ENCODE results near the gene SPOCK1. TPM values are rescaled to one million over a fixed set of nuclear protein-coding genes. Genes with fewer than 3 reads are reported as not detected.

Gene SPOCK1
- total RNA-seq (2011; cell fraction: chromatin; rRNA removed; ENCODE audit: low replicate concordance) = not detected in 2 replicates
- not detected in 2 replicates for total RNA-seq (2011; cell fraction: nucleolus; rRNA removed)
- not detected in 2 replicates for total RNA-seq (2011; cell fraction: nucleoplasm; rRNA removed)
- not detected in 2 replicates for total RNA-seq (2014; rRNA removed)
- total RNA-seq (2014; rRNA removed; fragmentation: Illumina TruSeq; extraction: Trizol) = not detected in 2 replicates
- total RNA-seq (2015; rRNA removed; fragmentation: Illumina TruSeq; extraction: Trizol) = 0.04 TPM in 1 of 2 replicates, not detected in the other
- total RNA-seq (2021) = 0.35 TPM in 1 of 2 replicates, not detected in the other
- polyA plus RNA-seq (2011; rRNA removed) = not detected in 2 replicates
- 0.03 and 0.10 TPM in 2 replicates for polyA plus RNA-seq (2011; cell fraction: cytosol; rRNA removed)
- polyA plus RNA-seq (2011; cell fraction: nucleus; rRNA removed) = not detected in 2 replicates
- 0.14 TPM in 1 of 2 replicates, not detected in the other for polyA plus RNA-seq (2012)
- not detected in 2 replicates for polyA plus RNA-seq (2014; fragmentation: Illumina TruSeq; extraction: Trizol)
- under 1 TPM in 1 of 2 experiments, not detected in 1; 0.01 TPM for polyA plus RNA-seq (2014; fragmentation: Nextera tagmentation; extraction: Ambion mirVana)
- polyA plus RNA-seq (2014; rRNA removed) = not detected in 2 replicates
- polyA minus RNA-seq (2011; rRNA and poly(A)+ RNA removed) = not detected in 2 replicates
- not detected in 2 replicates for polyA minus RNA-seq (2011; cell fraction: cytosol; rRNA and poly(A)+ RNA removed)
- polyA minus RNA-seq (2011; cell fraction: nucleus; rRNA and poly(A)+ RNA removed) = not detected in 2 replicates
- Bru-seq, nascent RNA = percentile 3 among the genes with signal in this experiment
- BruChase-seq, experiment 1, labeled RNA remaining after a 2-hour chase = percentile 3 among the genes with signal in this experiment
- BruChase-seq, experiment 2, labeled RNA remaining after a 6-hour chase = percentile 1 among the genes with signal in this experiment
- long read RNA-seq, experiment 1 = 0 reads
- long read RNA-seq, experiment 2 = 0 reads
- long read RNA-seq, experiment 3 = 0 reads

GRCh38 chr5:137498736-137499505 lies at the start of gene SPOCK1:
Gene SPOCK1 (minus strand): TSS chr5:137499326.
- intact Hi-C loops (cut with micrococcal nuclease) (loop anchor here (1.0 kb wide), 2 partner anchors 155 to 179 kb away; no protein-coding TSS in a partner anchor), in situ Hi-C loops (cut with MboI) (no loop called here)
- ChIA-PET POLR2A (no interaction called here), CTCF (ENCODE audit: low intra/inter-chr PET ratio) (interaction anchor here (0.6 to 1.2 kb wide), 8 partner anchors 146 to 697 kb away, joined by 3 to 7 read pairs (median 4); no protein-coding TSS in a partner anchor)
- H3K27me3 ChIP-seq (ENCODE audit: control insufficient read depth in 2 of 2, insufficient read depth in 2 of 2, low read length in 2 of 2) = peaks cover 0 to 3% of the 10 kb centered on the region in 2 experiments; a peak in 1 of 5 replicates
- DNase-seq (ENCODE audit: extremely low read depth in 1 of 4, low spot score in 3 of 4) = peak; percentile 67 to 92 (median 88)
- H3K4me1 ChIP-seq (replicated peaks in 1 of 2; ENCODE audit: control insufficient read depth in 2 of 2, insufficient read depth in 2 of 2, low read length in 2 of 2) = peaks cover 0 to 6% of the 10 kb centered on the region in 2 experiments; a peak in 1 of 5 replicates
- no peaks in the 10 kb centered on the region for H3K36me3 ChIP-seq (ENCODE audit: control insufficient read depth, insufficient read depth, low read length)
- H3K9me1 ChIP-seq (ENCODE audit: control insufficient read depth, insufficient read depth, low read length) = no peaks in the 10 kb centered on the region
- H3K4me3 ChIP-seq = no peak within 1 kb of the TSS
- H3K9me3 ChIP-seq (replicated peaks; ENCODE audit: control insufficient read depth, insufficient read depth, low read depth, low read length) = no peaks in the 10 kb centered on the region
- no TSS peak for BruUV-seq (replicated peaks)
- WGBS (ENCODE audit: insufficient coverage, low coverage, missing lambda C conversion rate) = 16% methylated on average over 44 of the region's 78 CpGs
- no peaks in the 10 kb centered on the region for H3K79me2 ChIP-seq (ENCODE audit: control insufficient read depth, insufficient read depth, low read length)
- H3K4me2 ChIP-seq (ENCODE audit: insufficient read depth, low read length) = no peak within 1 kb of the TSS
- ATAC-seq = peak; percentile 100
- no peak for FAIRE-seq
- no peak within 1 kb of the TSS for H2AFZ ChIP-seq (ENCODE audit: low read depth, low read length)
- H4K20me1 ChIP-seq (replicated peaks; ENCODE audit: control insufficient read depth, insufficient read depth, low read length) = no peaks in the 10 kb centered on the region; the same call in 1 of the 2 replicates
- H3K27ac ChIP-seq (ENCODE audit: extremely low read depth, low read depth, low read length) = no peak within 1 kb of the TSS
- no peak within 1 kb of the TSS; a peak in 1 of 4 replicates for H3K9ac ChIP-seq (ENCODE audit: insufficient read depth in 1 of 2, low read depth in 2 of 2, low read length in 2 of 2)
- TF ChIP-seq ZNF146 (CRISPR knock-in tag; IDR thresholded peaks at IDR 0.05; ENCODE audit: unreplicated experiment) = no peak
- 0 out of 2 replicates have a peak, but pooled peaks have one; percentile 8 for TF ChIP-seq CREM (IDR thresholded peaks at IDR 0.05; ENCODE audit: low read depth)
- no peak for TF ChIP-seq TRIM24 (IDR thresholded peaks at IDR 0.05)
- no peak for TF ChIP-seq ZNF407 (IDR thresholded peaks at IDR 0.05; ENCODE audit: low read depth)
- peak; percentile 83 for TF ChIP-seq ZNF384 (IDR thresholded peaks at IDR 0.05; ENCODE audit: low read depth, low read length)
- TF ChIP-seq SP1 (CRISPR knock-in tag; IDR thresholded peaks at IDR 0.05) = no peak
- no peak for TF ChIP-seq RBFOX2 (IDR thresholded peaks at IDR 0.05; ENCODE audit: low read depth, low read length)
- no peak for TF ChIP-seq SAFB (IDR thresholded peaks at IDR 0.05; ENCODE audit: borderline replicate concordance, low read depth, low read length)
- TF ChIP-seq SMC3 (conservative IDR thresholded peaks at IDR 0.05; ENCODE audit: insufficient read depth, low read depth, low read length) = peak; percentile 61
- TF ChIP-seq FIP1L1 (IDR thresholded peaks at IDR 0.05; ENCODE audit: low read depth, low read length, poor library complexity, severe bottlenecking) = no peak
